ENCODE data around the gene SELP.

DNA sequence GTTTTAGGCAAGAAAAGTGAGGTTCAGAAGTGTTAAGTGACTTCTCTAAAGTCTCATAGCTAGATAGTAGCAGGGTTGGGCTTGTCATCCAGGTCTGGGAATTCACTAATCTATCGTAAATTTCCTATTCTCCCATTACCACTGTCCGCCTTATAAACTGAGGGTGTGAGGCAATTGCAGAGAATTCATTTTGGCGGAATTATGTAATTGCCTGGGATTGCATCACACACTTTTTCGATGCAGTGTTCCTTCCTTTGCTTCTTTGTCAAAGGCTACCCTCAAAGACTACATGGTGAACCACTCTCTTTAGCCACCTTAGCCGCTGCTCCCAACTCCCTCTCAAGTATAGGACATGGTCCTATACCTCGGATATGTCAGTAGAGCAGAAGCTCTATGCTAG, 19.1 kb downstream of the SELP start:
- TF ChIP-seq, protein P1, sequence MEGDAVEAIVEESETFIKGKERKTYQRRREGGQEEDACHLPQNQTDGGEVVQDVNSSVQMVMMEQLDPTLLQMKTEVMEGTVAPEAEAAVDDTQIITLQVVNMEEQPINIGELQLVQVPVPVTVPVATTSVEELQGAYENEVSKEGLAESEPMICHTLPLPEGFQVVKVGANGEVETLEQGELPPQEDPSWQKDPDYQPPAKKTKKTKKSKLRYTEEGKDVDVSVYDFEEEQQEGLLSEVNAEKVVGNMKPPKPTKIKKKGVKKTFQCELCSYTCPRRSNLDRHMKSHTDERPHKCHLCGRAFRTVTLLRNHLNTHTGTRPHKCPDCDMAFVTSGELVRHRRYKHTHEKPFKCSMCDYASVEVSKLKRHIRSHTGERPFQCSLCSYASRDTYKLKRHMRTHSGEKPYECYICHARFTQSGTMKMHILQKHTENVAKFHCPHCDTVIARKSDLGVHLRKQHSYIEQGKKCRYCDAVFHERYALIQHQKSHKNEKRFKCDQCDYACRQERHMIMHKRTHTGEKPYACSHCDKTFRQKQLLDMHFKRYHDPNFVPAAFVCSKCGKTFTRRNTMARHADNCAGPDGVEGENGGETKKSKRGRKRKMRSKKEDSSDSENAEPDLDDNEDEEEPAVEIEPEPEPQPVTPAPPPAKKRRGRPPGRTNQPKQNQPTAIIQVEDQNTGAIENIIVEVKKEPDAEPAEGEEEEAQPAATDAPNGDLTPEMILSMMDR (IDR thresholded peaks at IDR 0.05): no peak
- TF ChIP-seq NR2C2 (CRISPR knock-in tag; IDR thresholded peaks at IDR 0.05) (no peak), ZNF416 (CRISPR knock-in tag; IDR thresholded peaks at IDR 0.05) (no peak), GRHL2 (CRISPR knock-in tag; IDR thresholded peaks at IDR 0.05; ENCODE audit: insufficient replicate concordance, severe bottlenecking) (no peak), SMAD3 (CRISPR knock-in tag; IDR thresholded peaks at IDR 0.05; ENCODE audit: borderline replicate concordance) (no peak), SMAD4 (CRISPR knock-in tag; IDR thresholded peaks at IDR 0.05) (no peak), KAT7 (CRISPR knock-in tag; IDR thresholded peaks at IDR 0.05; ENCODE audit: borderline replicate concordance) (no peak), GABPB1 (CRISPR knock-in tag; IDR thresholded peaks at IDR 0.05) (no peak), ZNF423 (CRISPR knock-in tag; IDR thresholded peaks at IDR 0.05) (no peak)
- TF ChIP-seq, protein P2, sequence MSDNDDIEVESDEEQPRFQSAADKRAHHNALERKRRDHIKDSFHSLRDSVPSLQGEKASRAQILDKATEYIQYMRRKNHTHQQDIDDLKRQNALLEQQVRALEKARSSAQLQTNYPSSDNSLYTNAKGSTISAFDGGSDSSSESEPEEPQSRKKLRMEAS (CRISPR knock-in tag; IDR thresholded peaks at IDR 0.05): no peak
- TF ChIP-seq, protein P3, sequence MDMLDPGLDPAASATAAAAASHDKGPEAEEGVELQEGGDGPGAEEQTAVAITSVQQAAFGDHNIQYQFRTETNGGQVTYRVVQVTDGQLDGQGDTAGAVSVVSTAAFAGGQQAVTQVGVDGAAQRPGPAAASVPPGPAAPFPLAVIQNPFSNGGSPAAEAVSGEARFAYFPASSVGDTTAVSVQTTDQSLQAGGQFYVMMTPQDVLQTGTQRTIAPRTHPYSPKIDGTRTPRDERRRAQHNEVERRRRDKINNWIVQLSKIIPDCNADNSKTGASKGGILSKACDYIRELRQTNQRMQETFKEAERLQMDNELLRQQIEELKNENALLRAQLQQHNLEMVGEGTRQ (CRISPR knock-in tag; IDR thresholded peaks at IDR 0.05): no peak
- TF ChIP-seq, protein P4, sequence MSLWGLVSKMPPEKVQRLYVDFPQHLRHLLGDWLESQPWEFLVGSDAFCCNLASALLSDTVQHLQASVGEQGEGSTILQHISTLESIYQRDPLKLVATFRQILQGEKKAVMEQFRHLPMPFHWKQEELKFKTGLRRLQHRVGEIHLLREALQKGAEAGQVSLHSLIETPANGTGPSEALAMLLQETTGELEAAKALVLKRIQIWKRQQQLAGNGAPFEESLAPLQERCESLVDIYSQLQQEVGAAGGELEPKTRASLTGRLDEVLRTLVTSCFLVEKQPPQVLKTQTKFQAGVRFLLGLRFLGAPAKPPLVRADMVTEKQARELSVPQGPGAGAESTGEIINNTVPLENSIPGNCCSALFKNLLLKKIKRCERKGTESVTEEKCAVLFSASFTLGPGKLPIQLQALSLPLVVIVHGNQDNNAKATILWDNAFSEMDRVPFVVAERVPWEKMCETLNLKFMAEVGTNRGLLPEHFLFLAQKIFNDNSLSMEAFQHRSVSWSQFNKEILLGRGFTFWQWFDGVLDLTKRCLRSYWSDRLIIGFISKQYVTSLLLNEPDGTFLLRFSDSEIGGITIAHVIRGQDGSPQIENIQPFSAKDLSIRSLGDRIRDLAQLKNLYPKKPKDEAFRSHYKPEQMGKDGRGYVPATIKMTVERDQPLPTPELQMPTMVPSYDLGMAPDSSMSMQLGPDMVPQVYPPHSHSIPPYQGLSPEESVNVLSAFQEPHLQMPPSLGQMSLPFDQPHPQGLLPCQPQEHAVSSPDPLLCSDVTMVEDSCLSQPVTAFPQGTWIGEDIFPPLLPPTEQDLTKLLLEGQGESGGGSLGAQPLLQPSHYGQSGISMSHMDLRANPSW (CRISPR knock-in tag; conservative IDR thresholded peaks at IDR 0.05; ENCODE audit: low read depth): no peak
- TF ChIP-seq, protein P5, sequence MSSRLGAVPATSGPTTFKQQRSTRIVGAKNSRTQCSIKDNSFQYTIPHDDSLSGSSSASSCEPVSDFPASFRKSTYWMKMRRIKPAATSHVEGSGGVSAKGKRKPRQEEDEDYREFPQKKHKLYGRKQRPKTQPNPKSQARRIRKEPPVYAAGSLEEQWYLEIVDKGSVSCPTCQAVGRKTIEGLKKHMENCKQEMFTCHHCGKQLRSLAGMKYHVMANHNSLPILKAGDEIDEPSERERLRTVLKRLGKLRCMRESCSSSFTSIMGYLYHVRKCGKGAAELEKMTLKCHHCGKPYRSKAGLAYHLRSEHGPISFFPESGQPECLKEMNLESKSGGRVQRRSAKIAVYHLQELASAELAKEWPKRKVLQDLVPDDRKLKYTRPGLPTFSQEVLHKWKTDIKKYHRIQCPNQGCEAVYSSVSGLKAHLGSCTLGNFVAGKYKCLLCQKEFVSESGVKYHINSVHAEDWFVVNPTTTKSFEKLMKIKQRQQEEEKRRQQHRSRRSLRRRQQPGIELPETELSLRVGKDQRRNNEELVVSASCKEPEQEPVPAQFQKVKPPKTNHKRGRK (CRISPR knock-in tag; IDR thresholded peaks at IDR 0.05; ENCODE audit: borderline replicate concordance): no peak
- TF ChIP-seq, protein P6, sequence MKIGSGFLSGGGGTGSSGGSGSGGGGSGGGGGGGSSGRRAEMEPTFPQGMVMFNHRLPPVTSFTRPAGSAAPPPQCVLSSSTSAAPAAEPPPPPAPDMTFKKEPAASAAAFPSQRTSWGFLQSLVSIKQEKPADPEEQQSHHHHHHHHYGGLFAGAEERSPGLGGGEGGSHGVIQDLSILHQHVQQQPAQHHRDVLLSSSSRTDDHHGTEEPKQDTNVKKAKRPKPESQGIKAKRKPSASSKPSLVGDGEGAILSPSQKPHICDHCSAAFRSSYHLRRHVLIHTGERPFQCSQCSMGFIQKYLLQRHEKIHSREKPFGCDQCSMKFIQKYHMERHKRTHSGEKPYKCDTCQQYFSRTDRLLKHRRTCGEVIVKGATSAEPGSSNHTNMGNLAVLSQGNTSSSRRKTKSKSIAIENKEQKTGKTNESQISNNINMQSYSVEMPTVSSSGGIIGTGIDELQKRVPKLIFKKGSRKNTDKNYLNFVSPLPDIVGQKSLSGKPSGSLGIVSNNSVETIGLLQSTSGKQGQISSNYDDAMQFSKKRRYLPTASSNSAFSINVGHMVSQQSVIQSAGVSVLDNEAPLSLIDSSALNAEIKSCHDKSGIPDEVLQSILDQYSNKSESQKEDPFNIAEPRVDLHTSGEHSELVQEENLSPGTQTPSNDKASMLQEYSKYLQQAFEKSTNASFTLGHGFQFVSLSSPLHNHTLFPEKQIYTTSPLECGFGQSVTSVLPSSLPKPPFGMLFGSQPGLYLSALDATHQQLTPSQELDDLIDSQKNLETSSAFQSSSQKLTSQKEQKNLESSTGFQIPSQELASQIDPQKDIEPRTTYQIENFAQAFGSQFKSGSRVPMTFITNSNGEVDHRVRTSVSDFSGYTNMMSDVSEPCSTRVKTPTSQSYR (CRISPR knock-in tag; IDR thresholded peaks at IDR 0.05): no peak
